ENCODE results near the gene CDK7. TPM values are rescaled to one million over a fixed set of nuclear protein-coding genes. Genes with fewer than 3 reads are reported as not detected.
A peak's percentile ranks its signal among the peaks of the same experiment; 100 is the strongest.

Gene CDK7
- total and polyA plus RNA-seq, 9 of the 15 experiments (the other 6 are each of a cell fraction or from before 2014, with no cell fraction given) = 41.7 to 143 (median 65.3) TPM

- TF ChIP-seq NKRF (IDR thresholded peaks at IDR 0.05; ENCODE audit: borderline replicate concordance) (peak; percentile 80), KHSRP (IDR thresholded peaks at IDR 0.05) (no peak), IRF9 (tag; IDR thresholded peaks at IDR 0.05) (0 out of 2 replicates have a peak, but pooled peaks have one; percentile 35), HDAC2 (IDR thresholded peaks at IDR 0.05) (0 out of 2 replicates have a peak, but pooled peaks have one; percentile 65), RNF2 (IDR thresholded peaks at IDR 0.05) (peak; percentile 73), CHD1 (IDR thresholded peaks at IDR 0.05; ENCODE audit: low read length) (peak; percentile 50), PREB (CRISPR knock-in tag; IDR thresholded peaks at IDR 0.05) (peak; percentile 25), ZNF143 (CRISPR knock-in tag; IDR thresholded peaks at IDR 0.05) (peak; percentile 65), JUND (IDR thresholded peaks at IDR 0.05; ENCODE audit: borderline replicate concordance, low read depth, low read length) (peak; percentile 65; the same call in 1 of the 2 replicates), JUND (tag; IDR thresholded peaks at IDR 0.05; ENCODE audit: borderline replicate concordance, low read depth, low read length) (no peak; the same call in 2 of the 3 replicates), NBN (IDR thresholded peaks at IDR 0.05; ENCODE audit: low read depth) (peak; percentile 51; the same call in 1 of the 2 replicates), NCOR1 (IDR thresholded peaks at IDR 0.05) (0 out of 2 replicates have a peak, but pooled peaks have one; percentile 20), BRD9 (IDR thresholded peaks at IDR 0.05; ENCODE audit: low read depth, partially characterized antibody) (peak; percentile 34), ZKSCAN3 (CRISPR knock-in tag; IDR thresholded peaks at IDR 0.05) (no peak), ZC3H8 (IDR thresholded peaks at IDR 0.05) (no peak), TBP (optimal IDR thresholded peaks at IDR 0.05; ENCODE audit: low read depth, low read length) (peak; percentile 86), ARID4B (CRISPR knock-in tag; IDR thresholded peaks at IDR 0.05) (peak; percentile 94), JUN (IDR thresholded peaks at IDR 0.05; ENCODE audit: borderline replicate concordance, low read depth, low read length) (peak; percentile 18; the same call in 1 of the 2 replicates), JUN (CRISPR knock-in tag; IDR thresholded peaks at IDR 0.05; ENCODE audit: borderline replicate concordance) (peak; percentile 80), SIN3B (IDR thresholded peaks at IDR 0.05; ENCODE audit: low read depth) (peak; percentile 85; the same call in 1 of the 2 replicates), C11orf30 (IDR thresholded peaks at IDR 0.05; ENCODE audit: low read depth) (peak; percentile 77)
These were observed 45.3 kb upstream of the CDK7 start, which contains the start of gene CENPH (continued) for GRCh38 chr5:69189162-69190086.

Data from K562 (cell line).